Body of pancreas (tissue), 4 donors: ENCODE measurements around the gene TJAP1.

Experiments
- POLR2A ChIP-seq, 3 donors: fragments of 450-650 bp; IDR thresholded peaks; one replicate each; pipeline ENCODE4 v1.6.1; 2016; ENCODE audit warnings: antibody characterized with exemption in 3 of 3, mild to moderate bottlenecking in 2 of 3
- TF ChIP-seq, protein P1 (sequence below), 7 experiments: fragments of 450-650 bp in 4 of 7; fragments of 200-600 bp in 3 of 7; sonication (generic) in 3 of 7; IDR thresholded peaks; one replicate each; pipeline ENCODE4 v1.5.1; 2016 to 2019; ENCODE audit warnings: antibody characterized with exemption in 7 of 7

DNA sequence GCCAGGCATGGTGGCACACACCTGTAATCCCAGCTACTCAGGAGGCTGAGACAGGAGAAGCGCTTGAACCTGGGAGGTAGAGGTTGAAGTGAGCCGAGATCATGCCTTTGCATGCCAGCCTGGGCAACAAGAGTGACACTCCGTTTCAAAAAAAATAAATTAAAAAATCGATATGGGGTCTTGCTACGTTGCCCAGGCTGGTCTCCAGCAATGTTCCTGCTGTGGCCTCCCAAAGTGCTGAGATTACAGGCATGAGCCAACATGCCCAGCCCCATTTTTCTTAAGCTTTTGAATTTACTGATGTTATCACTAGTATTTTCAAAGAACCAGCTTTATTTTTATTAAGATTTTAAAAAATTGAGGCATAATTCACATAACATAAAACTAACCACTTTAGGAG, 63.1 kb downstream of the TJAP1 start:
- TF ChIP-seq, protein P1, sequence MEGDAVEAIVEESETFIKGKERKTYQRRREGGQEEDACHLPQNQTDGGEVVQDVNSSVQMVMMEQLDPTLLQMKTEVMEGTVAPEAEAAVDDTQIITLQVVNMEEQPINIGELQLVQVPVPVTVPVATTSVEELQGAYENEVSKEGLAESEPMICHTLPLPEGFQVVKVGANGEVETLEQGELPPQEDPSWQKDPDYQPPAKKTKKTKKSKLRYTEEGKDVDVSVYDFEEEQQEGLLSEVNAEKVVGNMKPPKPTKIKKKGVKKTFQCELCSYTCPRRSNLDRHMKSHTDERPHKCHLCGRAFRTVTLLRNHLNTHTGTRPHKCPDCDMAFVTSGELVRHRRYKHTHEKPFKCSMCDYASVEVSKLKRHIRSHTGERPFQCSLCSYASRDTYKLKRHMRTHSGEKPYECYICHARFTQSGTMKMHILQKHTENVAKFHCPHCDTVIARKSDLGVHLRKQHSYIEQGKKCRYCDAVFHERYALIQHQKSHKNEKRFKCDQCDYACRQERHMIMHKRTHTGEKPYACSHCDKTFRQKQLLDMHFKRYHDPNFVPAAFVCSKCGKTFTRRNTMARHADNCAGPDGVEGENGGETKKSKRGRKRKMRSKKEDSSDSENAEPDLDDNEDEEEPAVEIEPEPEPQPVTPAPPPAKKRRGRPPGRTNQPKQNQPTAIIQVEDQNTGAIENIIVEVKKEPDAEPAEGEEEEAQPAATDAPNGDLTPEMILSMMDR (IDR thresholded peaks at IDR 0.05): no peak
- no peak for TF ChIP-seq POLR2A (IDR thresholded peaks at IDR 0.05)
